Left ventricle myocardium superior (tissue), 1 donor: ENCODE results near the gene HDAC11. TPM values are rescaled to one million over a fixed set of nuclear protein-coding genes. Genes with fewer than 3 reads are reported as not detected.

ENCODE experiments used
- ATAC-seq: fragments of 200-7000 bp; cut with Tn5 transposase; one replicate; pipeline ENCODE4 v1.9.1; 2020; ENCODE audit warnings: mild to moderate bottlenecking, moderate library complexity
- DNase-seq: peaks from one replicate; pipeline ENCODE4 v3.0.0-alpha.2; 2020
- intact Hi-C: fragments of 100-400 bp; cut with micrococcal nuclease; formaldehyde crosslinking; loops from one replicate; pipeline ENCODE4 v1.11.0; 2022
- total RNA-seq: library from RNA; stranded (reverse); fragmentation: NEBNext Ultra II Directional; extraction: Animal tissue kit (Norgen Biotek cat#: 25700); gene quantifications from one replicate; pipeline ENCODE4 v1.2.1, GENCODE V29; 2021
- donor health status: DM: no; HTN: yes; CAD: no; lungs with severe emphysema.

HDAC11 gene
- total RNA-seq, 1 donor from 2014 or later: 39.8 TPM

DNA sequence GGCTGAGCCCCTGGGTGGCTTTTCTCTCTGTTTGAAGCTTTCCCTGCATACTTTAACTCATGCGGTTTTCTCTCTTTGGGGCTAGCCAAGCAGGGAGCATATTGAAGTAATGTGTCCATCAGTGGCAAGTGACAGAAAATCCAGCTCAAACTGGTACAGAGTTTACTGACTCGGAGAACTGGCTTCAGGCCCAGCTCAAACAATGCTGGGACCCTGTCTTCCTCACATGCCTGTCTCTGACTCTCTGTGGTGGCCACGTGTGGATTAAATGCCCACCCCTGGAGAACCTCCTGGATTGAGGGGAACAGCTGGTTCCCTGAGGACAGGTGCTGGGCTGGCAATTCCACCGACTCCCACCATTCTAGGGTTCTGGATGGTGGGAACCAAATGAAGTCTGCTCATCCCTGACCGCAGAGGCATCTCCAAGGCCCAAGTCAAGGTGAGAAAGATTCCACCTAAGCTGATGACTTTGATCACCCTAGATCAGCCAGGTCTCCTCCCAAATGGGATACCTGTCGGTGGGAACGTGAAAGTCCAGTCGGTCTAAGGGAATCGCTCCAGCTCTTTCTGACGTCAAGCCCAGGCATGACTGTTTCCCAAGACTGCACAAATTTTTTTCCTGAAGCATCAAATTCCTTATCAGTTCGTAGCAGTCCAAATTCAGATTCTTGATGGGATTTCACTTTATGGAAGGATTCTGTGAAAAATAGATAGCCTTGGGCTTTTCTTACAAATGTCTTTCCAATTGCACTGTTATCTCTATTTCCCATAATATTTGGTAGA lies 16.3 kb upstream of the HDAC11 start:
- intact Hi-C loops: no loop called here
- DNase-seq (no peak), ATAC-seq (no peak)

DNA sequence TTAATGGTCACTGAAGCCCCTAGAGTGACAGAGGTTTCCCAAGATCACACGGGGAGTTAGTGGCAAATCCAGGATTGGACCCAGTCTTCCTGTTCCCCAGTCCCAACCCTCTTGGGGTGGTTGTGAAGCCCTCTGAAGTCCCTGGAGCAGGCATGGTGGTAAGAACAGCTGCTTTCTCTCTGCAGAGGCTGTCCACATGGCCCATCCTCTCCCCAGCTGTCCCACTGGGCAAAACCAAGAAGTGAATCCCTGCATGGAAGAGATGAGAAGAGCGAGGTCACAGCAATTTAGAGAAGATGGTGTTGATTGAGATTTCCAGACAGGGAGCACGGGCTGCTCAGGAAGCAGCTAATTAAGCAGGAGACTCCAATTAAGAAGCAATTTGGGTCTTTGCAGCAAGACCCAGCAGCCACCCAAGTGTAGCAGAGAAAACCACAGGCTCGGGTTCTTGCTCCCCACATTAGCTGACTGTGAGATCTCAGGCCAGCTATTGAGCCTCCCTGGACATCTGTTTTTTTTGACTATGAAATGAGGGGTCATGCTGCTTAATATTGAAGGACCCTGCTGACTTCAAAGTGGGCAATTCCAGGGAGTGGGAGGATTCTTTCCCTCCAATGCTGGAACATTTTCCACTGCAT lies 14.8 kb upstream of the HDAC11 start:
- intact Hi-C loops: no loop called here
- ATAC-seq: no peak
- no peak for DNase-seq

DNA sequence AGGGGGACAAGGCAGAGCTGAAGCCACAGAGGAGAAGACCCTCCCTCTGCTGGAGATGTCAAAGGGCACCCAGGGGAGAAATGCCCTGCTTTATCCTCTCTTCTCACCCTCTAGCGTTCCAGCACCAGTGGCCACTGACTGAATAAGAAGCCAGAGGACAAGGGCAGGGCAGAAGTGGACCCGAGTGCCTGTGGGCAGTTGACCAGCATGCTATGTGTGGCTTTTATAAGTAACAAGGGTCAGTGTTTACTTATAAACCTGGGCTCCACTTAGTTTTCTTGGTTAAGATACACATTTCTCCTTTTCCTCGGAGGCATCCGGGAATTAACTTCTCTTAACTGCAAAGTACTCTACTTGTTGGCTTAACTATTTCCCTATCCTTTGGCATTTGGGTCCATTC lies 13.3 kb upstream of the HDAC11 start:
- ATAC-seq (no peak), DNase-seq (no peak)
- intact Hi-C loops: no loop called here

DNA sequence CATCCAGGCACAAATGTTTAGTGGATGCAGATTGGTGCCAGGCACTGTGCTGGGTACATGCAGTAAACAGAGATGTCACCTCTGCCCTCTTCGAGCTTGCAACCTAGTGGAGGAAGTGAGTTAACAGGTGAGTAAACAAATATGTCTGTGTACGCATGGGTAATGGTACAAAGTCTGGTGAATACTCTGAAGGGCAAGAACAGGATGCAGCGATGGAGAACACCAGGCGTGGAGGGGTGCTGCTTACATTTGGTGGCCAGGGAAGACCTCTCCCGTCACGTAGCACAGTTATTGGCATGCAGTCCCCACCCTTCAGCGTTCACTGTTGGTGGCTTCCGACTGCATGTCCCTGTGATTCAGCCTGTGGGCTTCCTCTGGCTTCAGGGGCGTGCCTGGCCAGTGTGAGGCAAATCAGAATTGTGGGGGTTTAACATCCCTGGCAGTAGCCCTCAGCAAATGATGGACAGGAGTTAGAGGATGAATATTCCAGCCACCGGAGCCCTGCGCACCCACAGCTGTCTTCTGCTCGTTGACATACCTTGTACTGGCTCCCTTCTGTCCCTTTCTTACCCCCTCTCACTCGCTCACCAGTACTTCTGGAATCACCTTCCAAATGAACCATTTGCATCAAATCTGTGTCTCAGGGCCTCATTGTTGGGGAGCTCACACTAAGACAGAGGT lies 9.1 kb upstream of the HDAC11 start:
- no peak for ATAC-seq
- DNase-seq: no peak
- intact Hi-C loops: no loop called here

DNA sequence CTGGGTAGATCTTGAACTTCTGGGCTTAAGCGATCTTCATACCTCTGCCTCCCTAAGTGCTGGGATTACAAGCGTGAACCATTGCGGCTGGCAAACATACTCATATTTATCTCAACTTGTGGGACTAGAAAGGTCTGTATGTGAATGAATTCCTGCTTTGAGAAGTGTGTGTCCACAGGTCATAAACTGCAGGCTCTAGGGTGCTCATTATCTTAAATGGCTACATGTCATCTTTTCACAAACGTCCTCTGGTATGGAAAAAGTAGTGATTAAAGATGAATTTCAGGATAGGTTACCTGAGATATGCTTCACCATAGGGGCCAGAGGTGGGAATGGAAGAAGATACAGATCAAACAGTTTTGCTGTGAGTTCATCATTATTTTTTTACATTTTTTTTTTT lies 7.8 kb upstream of the HDAC11 start:
- intact Hi-C loops: no loop called here
- no peak for ATAC-seq
- no peak for DNase-seq

DNA sequence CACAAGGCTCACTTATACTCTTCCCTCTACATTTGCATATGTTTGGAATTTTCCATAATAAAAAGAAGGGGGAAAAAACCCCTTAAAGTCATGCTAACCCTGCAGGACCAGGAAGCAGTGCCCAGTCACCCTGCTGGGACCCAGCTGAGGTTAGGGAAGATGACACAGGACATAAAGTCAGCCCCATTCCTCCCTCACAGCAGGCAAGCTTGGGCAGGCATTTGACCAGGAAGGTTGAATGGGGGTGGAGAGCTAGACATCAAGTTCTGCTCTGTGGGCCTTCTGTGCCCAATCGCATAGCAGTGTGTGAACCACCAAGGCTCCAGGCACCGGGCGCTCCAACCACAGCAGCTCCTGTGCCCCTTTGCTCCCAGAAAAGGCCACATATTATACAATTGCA lies 7.1 kb upstream of the HDAC11 start:
- intact Hi-C loops: no loop called here
- ATAC-seq: no peak
- DNase-seq: no peak

DNA sequence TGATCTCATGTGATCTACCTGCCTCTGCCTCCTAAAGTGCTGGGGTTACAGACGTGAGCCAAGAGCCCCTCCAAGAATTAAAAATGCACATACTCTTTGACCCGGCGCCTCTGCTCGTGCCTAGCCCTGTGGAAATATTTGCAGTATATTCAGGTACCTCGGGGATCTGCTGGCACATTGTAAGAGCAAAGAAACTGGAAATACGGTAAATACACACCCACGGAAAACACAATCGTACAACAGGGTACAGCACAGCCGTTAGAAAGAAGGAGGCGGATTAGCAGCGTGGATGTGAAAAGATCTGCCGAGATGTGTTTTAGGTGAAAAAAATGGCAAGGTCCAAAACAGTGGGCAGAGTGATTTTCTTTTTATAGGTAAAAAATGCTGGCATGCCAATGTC lies 6.1 kb upstream of the HDAC11 start:
- DNase-seq (no peak), ATAC-seq (no peak)
- intact Hi-C loops: no loop called here

DNA sequence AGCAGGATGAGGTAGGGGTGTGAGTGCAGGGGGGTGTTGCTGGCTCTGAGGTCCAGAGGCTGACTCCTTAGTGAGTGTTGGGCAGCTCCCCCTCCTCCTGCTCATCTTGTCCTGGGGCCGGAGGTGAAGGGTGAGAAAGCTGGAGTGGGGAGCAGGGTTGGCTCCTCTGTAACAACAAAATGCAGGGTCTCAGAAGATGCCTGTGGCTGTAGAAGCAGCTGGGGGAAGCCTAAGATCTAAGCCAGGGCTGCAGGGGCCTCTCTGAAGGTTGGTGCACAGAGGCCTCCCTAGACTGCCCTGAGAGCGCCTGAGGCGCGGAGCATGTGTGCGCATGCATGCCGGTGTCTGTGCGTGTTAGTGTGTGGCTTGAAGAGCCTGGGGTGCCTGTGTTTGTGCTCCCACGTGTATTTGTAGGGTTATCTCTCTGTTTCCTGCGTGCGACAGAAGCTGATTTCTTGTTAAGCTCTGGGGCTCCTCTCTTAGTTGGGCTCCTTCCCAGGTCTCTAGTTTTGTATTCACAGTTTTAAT lies 5.3 kb upstream of the HDAC11 start:
- DNase-seq (no peak), ATAC-seq (no peak)
- intact Hi-C loops: no loop called here

DNA sequence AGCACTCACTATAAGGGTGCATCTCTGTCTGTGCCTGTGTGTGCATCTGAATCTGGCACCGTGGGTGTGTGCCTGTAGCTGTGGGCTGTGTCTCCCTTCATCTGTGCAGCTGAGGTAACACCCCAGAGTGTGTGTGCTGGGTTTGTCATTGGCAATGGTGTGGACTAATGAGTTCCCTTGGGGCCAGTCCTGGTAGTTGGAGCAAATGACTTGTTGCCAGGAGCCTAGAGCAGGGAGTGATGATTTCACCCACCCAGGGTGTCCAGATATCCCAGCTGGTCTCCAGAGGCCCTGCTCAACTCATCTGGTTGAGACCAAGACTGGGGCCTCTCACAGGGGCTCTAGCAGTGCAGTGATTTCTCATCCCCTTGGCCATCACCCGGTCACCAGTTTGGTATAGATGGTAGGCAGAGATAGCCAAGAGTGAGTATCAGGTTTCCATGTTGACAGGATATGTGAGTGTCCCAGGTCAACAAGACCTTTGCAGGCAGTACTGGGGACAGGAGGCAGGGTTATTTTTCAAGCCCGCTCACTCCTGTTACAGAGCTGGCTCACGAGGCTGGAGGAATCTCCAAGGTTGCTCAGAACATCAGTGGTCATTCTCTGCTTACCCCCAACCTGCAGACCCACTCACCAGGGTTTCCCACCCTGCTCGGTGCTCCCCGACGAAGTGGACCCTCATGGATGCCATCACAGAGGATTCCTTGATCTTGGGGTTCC lies 4.1 kb upstream of the HDAC11 start:
- DNase-seq (no peak), ATAC-seq (no peak)
- intact Hi-C loops: no loop called here

DNA sequence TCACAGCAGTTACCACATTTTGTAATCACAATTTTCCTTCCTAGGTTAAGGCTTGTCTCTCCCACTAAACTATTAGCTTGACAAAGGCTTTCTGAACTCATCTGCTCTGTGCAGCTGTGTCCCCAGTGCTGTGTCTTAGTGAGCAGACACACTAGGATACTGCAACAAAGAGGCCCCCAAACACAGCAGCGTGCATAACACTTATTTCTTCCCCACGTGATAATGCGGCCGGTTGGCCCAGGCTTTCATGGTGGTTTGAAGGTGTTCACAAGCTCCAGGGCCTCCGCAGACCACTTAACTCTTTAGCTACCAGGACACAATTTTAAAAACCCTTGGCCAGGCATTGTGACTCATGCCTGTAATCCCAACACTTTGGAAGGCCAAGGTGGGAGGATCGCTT lies 2.2 kb upstream of the HDAC11 start:
- intact Hi-C loops: no loop called here
- no peak for DNase-seq
- ATAC-seq: no peak

DNA sequence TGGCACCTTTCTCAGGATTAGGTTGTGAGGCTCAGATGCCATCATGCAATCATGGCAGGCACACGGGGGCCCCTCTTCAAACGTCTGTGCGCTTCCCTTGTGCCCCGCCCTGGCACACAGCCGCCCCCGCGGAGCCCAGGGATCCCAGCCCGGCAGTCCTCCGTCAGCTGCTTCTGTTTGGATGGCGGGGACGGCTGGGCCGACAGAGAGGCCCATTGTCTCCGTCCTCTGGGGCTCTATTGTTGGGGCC lies 849 bp upstream of the HDAC11 start:
- peak; percentile 50 for ATAC-seq
- DNase-seq: peak; percentile 70
- intact Hi-C loops: no loop called here

DNA sequence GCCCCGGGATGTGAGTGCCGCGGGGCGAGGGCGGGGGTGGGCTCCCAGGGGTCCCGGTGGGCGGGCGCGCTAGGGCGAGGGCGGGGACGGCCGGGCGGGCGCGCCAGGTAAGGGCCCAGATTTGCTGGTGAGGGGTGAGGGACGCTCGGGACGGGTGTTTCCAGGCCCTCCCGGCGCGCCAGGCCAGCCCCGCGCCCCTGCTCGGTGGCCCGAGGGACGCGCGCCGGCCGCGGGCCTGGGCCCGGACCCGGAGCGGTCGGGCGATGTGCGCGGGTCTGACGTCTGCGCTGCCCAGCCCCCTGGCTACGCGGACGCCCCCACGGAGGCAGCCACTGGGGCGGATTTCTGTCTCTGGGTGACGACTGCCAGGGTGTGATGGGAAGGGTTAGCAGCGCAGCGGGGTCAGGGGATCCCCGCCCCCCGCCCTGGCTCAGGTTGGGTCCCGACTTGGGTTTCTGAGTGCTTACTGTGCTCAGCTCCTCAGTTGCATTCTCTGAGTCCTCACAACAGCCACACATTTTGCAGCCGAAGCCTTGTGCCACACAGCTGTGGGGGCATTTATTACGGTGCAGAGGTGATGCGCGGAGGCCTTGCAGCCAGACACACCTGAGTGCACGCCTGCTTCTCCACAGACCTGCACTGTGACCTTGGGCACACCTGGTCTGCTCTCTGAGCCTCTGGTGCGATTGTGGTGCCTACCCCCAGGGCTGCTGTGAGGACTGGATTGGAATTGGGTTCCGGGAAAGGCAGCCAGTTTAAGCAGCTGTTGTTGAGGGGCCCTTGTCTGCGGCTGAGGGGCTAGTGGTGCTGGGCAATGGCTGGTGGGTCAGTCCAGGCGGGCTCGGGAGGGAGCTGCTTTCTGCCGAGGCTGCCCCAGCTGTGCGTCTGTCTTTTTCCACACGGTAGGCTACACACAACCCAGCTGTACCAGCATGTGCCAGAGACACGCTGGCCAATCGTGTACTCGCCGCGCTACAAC lies 523 bp downstream of the HDAC11 start:
- DNase-seq (no peak), ATAC-seq (peak; percentile 13)
- intact Hi-C loops: no loop called here

DNA sequence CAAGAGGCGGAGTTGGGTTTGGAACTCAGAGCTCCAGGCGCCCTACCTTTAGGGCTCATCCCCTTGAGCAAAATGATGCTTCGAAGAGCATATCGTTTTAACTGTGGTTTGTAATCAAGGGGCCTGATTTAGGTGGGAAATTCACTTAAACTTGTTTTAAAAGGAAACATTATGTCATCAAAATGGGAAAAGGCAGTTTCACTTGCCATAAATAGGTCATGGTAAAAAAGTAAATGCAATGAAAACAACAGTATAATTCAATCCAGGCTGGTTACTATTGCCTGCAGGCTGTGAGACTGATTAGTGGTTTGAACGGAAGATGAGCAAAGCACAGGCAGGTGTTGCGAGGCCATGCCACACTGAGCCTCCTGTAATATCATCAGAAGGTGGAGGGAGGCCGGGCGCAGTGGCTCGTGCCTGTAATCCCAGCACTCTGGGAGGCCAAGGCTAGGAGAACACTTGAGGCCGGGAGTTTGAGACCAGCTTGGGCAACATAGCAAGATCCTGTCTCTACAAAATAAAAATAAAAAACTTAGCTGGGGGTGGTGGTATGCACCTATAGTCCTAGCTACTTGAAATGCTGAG lies 2.1 kb downstream of the HDAC11 start:
- DNase-seq (no peak), ATAC-seq (no peak)
- intact Hi-C loops: no loop called here

DNA sequence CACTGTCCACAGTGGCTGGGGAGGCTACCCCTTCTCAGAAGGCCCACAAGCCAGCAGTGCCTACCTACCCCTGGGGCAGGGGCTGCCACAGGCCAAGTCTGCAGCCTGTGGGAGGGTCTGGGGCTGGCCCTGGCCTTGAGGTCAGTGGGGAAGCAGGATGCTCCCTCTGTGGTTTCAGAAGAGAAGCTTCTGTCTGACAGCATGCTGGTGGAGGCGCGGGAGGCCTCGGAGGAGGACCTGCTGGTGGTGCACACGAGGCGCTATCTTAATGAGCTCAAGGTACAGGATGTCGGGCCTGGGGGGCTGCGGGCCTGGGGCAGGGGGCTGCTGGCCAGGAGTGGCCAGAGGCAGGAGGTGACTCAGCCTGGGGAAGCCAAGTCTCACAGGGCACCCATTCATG lies 3.2 kb downstream of the HDAC11 start:
- ATAC-seq (no peak), DNase-seq (no peak)
- intact Hi-C loops: no loop called here

DNA sequence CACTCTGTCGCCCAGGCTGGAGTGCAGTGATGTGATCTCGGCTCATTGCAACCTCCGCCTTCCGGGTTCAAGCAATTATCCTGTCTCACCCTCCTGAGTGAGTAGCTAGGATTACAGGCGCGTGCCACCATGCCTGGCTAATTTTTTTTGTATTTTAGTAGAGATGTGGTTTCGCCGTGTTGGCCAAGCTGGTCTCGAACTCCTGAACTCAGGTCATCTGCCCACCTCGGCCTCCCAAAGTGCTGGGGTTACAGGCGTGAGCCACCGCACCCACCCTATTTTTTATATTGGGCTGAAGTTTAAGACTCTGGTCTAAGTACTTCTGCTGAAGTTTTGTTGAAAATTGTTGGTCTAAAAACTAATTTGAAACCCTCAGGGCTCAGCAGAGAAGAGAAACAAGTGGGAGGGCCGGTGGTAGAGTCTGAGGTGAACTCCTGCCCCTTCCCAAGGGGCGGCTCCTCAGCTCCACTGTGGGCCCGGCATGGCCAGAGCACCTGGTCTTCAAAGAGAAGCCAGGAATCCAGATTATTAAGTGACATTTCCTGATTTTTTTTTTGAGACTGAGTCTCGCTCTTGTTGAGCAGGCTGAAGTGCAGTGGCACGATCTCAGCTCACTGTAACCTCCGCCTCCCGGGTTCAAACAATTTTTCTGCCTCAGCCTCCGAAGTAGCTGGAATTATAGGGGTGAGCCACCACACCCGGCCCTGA lies 4.0 kb downstream of the HDAC11 start:
- intact Hi-C loops: no loop called here
- ATAC-seq (no peak), DNase-seq (no peak)

DNA sequence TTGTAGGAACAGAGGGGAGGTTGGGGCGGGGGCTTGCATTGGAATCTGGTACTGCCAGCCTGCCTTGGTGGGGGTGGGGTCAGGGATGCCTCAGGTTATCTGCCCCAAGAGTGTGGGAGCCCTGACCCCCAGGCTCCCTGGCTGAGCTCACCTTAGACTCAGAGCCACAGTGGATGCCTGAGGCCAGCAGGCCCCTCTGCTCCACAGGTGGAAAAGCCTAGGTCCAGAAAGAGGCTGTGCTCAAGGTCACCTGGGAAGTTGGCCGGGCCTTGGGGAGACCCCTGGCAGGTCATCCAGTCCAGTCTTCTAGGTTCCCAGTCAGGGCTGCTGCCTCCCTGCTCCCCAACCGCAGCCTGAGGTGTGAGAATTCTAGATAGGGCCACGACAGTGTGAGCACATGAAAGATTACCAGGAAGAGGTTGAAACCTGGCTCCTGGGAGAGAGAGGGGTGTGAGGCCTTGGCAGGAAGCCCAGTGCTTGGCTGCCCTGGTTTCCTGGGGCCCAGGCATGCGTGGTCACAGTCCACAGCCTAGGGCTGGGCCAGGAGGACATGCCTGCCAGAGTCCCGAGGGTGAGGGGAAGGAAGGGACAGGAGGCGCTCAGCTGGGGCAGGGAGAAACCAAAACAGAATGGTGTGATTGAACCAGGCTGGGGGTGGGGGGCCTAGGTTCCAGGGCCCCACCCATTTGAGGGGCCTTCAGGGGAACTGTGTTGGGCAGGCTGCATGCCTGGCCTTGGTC lies 4.9 kb downstream of the HDAC11 start:
- intact Hi-C loops: no loop called here
- ATAC-seq (peak; percentile 93), DNase-seq (peak; percentile 92)
